ENCODE results near the gene FAM9C. TPM values are rescaled to one million over a fixed set of nuclear protein-coding genes. Genes with fewer than 3 reads are reported as not detected.

The FAM9C gene
- total and polyA plus RNA-seq, 11 donors: 0.20 to 2.6 (median 0.34) TPM; not detected in 5

GRCh38 chrX:13028871-13029636, 15.4 kb downstream of the FAM9C start:
- DNase-seq (peak; percentile 57 to 79 (median 70)), ATAC-seq (peak; percentile 62 to 80 (median 72))
- Histone ChIP-seq H3K27me3 (peaks cover 0 to 15% (median 0%) of the 10 kb centered on the region in 9 donors), H3K4me3 (peak overlapping the region in 1 of 12 donors; percentile 7), H3K4me1 (peaks cover 0 to 32% (median 14%) of the 10 kb centered on the region in 12 donors), H3K27ac (peak overlapping the region; percentile 16 to 84 (median 70)), H3K36me3 (no peaks in the 10 kb centered on the region), H3K9me3 (no peaks in the 10 kb centered on the region)
- intact Hi-C loops (cut with DNase I): loop anchor here in 2 of 10 donors (2.0 to 5.0 kb wide), 2 partner anchors 38 to 47 kb away; no protein-coding TSS in a partner anchor
- no peak for TF ChIP-seq POLR2A (IDR thresholded peaks at IDR 0.05)
- TF ChIP-seq, protein P1, sequence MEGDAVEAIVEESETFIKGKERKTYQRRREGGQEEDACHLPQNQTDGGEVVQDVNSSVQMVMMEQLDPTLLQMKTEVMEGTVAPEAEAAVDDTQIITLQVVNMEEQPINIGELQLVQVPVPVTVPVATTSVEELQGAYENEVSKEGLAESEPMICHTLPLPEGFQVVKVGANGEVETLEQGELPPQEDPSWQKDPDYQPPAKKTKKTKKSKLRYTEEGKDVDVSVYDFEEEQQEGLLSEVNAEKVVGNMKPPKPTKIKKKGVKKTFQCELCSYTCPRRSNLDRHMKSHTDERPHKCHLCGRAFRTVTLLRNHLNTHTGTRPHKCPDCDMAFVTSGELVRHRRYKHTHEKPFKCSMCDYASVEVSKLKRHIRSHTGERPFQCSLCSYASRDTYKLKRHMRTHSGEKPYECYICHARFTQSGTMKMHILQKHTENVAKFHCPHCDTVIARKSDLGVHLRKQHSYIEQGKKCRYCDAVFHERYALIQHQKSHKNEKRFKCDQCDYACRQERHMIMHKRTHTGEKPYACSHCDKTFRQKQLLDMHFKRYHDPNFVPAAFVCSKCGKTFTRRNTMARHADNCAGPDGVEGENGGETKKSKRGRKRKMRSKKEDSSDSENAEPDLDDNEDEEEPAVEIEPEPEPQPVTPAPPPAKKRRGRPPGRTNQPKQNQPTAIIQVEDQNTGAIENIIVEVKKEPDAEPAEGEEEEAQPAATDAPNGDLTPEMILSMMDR (IDR thresholded peaks at IDR 0.05): no peak
- WGBS, 4 donors: 10 to 21% (median 17%) methylated on average over 6 of the region's 6 CpGs

- ATAC-seq: no peak
- no peaks in the 10 kb centered on the region for H3K9me3 ChIP-seq
- DNase-seq: no peak
- intact Hi-C loops (cut with DNase I): loop anchor here in 1 of 10 donors (5.0 kb wide), 1 partner anchor 45 kb away; no protein-coding TSS in a partner anchor
- no peak for TF ChIP-seq POLR2A (IDR thresholded peaks at IDR 0.05)
- TF ChIP-seq, protein P1 (IDR thresholded peaks at IDR 0.05): no peak
- 84 to 94% (median 88%) methylated on average over 8 of the region's 8 CpGs for WGBS, 4 donors
- H3K4me1 ChIP-seq: peaks cover 0 to 32% (median 14%) of the 10 kb centered on the region in 12 donors
- H3K36me3 ChIP-seq: no peaks in the 10 kb centered on the region
- peak overlapping the region in 1 of 12 donors; percentile 18 for H3K27ac ChIP-seq
- no peak overlapping the region for H3K4me3 ChIP-seq
- H3K27me3 ChIP-seq: peaks cover 0 to 23% (median 0%) of the 10 kb centered on the region in 9 donors
Observed at GRCh38 chrX:13026877-13027652, 17.4 kb downstream of the FAM9C start.

- Histone ChIP-seq H3K27ac (peak overlapping the region in 3 of 12 donors; percentile 18 to 30 (median 29)), H3K27me3 (peaks cover 0 to 25% (median 0%) of the 10 kb centered on the region in 9 donors), H3K9me3 (no peaks in the 10 kb centered on the region), H3K4me3 (no peak overlapping the region), H3K36me3 (no peaks in the 10 kb centered on the region), H3K4me1 (peaks cover 0 to 26% (median 11%) of the 10 kb centered on the region in 12 donors)
- intact Hi-C loops (cut with DNase I): loop anchor here in 1 of 10 donors (5.0 kb wide), 1 partner anchor 43 kb away; no protein-coding TSS in a partner anchor
- WGBS, 4 donors: 50 to 58% (median 54%) methylated on average over 3 of the region's 3 CpGs
- DNase-seq (no peak), ATAC-seq (no peak)
- TF ChIP-seq, protein P1 (IDR thresholded peaks at IDR 0.05): no peak
- no peak for TF ChIP-seq POLR2A (IDR thresholded peaks at IDR 0.05)
Observed at GRCh38 chrX:13024986-13025385, 19.4 kb downstream of the FAM9C start.

- WGBS, 4 donors: 64 to 70% (median 68%) methylated on average over 4 of the region's 4 CpGs
- ATAC-seq (no peak), DNase-seq (no peak)
- Histone ChIP-seq H3K27ac (no peak overlapping the region), H3K9me3 (no peaks in the 10 kb centered on the region), H3K4me3 (no peak overlapping the region), H3K27me3 (peaks cover 0 to 20% (median 0%) of the 10 kb centered on the region in 9 donors), H3K36me3 (no peaks in the 10 kb centered on the region), H3K4me1 (peaks cover 0 to 16% (median 5%) of the 10 kb centered on the region in 12 donors)
- intact Hi-C loops (cut with DNase I): no loop called here
- TF ChIP-seq POLR2A (IDR thresholded peaks at IDR 0.05): no peak
- TF ChIP-seq, protein P1 (IDR thresholded peaks at IDR 0.05): no peak
Observed at GRCh38 chrX:13023979-13024378, 20.4 kb downstream of the FAM9C start.

Measured in heart left ventricle (tissue), 16 donors.